ENCODE measurements around the gene STAT5B. TPM values are rescaled to one million over a fixed set of nuclear protein-coding genes. Genes with fewer than 3 reads are reported as not detected.
A peak's percentile ranks its signal among the peaks of the same experiment; 100 is the strongest.

STAT5B gene
- total and polyA plus RNA-seq, 9 of the 15 experiments (the other 6 are each of a cell fraction or from before 2014, with no cell fraction given): 20.8 to 176 (median 92.4) TPM

DNA sequence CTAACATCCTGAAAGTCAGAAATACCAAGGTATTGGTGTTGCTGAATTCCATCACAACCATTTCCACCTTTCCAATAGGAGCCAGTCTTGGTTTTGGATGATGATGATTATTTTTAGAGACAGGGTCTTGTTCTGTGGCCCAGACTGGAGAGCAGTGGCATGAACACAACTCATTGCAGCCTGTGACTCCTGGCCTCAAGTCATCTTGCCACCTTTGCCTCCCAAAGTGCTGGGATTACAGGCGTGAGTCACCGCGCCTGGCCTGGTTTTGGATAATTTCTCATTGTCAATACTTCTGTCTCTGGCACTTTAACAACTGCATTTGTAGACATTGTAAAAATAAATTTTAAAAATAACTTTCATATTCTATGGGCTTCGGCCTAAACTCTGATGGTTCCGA lies 22.6 kb downstream of the STAT5B start:
- Histone ChIP-seq H3K9me3 (replicated peaks; ENCODE audit: control insufficient read depth, insufficient read depth, low read depth, low read length) (no peaks in the 10 kb centered on the region), H4K20me1 (replicated peaks; ENCODE audit: control insufficient read depth, insufficient read depth, low read length) (no peaks in the 10 kb centered on the region), H3K4me3 (no peak overlapping the region), H3K9me1 (ENCODE audit: control insufficient read depth, insufficient read depth, low read length) (no peaks in the 10 kb centered on the region), H3K79me2 (ENCODE audit: control insufficient read depth, insufficient read depth, low read length) (peaks cover 95% of the 10 kb centered on the region), H3K4me2 (ENCODE audit: insufficient read depth, low read length) (no peak overlapping the region), H3K27ac (ENCODE audit: extremely low read depth, low read depth, low read length) (peak overlapping the region; percentile 54; the same call in 1 of the 3 replicates), H3K36me3 (ENCODE audit: control insufficient read depth, insufficient read depth, low read length) (peaks cover 11% of the 10 kb centered on the region; the same call in 2 of the 3 replicates), H3K4me1 (replicated peaks in 1 of 2; ENCODE audit: control insufficient read depth in 2 of 2, insufficient read depth in 2 of 2, low read length in 2 of 2) (peaks cover 21 to 30% of the 10 kb centered on the region in 2 experiments), H2AFZ (ENCODE audit: low read depth, low read length) (no peak overlapping the region), H3K9ac (ENCODE audit: insufficient read depth in 1 of 2, low read depth in 2 of 2, low read length in 2 of 2) (no peak overlapping the region), H3K27me3 (ENCODE audit: control insufficient read depth in 2 of 2, insufficient read depth in 2 of 2, low read length in 2 of 2) (no peaks in the 10 kb centered on the region)
- DNase-seq (ENCODE audit: extremely low read depth in 1 of 4, low spot score in 3 of 4): no peak
- 87% methylated on average over 5 of the region's 5 CpGs for WGBS (ENCODE audit: insufficient coverage, low coverage, missing lambda C conversion rate)
- no peak for FAIRE-seq
- no TSS peak for BruUV-seq (replicated peaks)
- POLR2A ChIA-PET: interaction anchor here (0.8 to 1.5 kb wide), 3 partner anchors 13 to 58 kb away, joined by 3 to 5 read pairs (median 3); no protein-coding TSS in a partner anchor
- in situ Hi-C loops (cut with MboI) (no loop called here), intact Hi-C loops (cut with micrococcal nuclease) (no loop called here)
- no peak for ATAC-seq
- CTCF ChIA-PET (ENCODE audit: low intra/inter-chr PET ratio): no interaction called here
- TF ChIP-seq ZFX (CRISPR knock-in tag; IDR thresholded peaks at IDR 0.05) (0 out of 2 replicates have a peak, but pooled peaks have one; percentile 20), PHF21A (IDR thresholded peaks at IDR 0.05; ENCODE audit: borderline replicate concordance, low read depth) (no peak)
- TF ChIP-seq, protein P1, sequence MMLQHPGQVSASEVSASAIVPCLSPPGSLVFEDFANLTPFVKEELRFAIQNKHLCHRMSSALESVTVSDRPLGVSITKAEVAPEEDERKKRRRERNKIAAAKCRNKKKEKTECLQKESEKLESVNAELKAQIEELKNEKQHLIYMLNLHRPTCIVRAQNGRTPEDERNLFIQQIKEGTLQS (IDR thresholded peaks at IDR 0.05): peak; percentile 8; the same call in 1 of the 2 replicates
- TF ChIP-seq, protein P1 (CRISPR knock-in tag; conservative IDR thresholded peaks at IDR 0.05): no peak

Measured in K562 (cell line).